HG03095 (cell line): ENCODE results near the gene USP2.

Source experiments
- ATAC-seq: cut with Tn5 transposase; IDR thresholded peaks from one replicate; pipeline ENCODE4 v1.9.1; 2021; ENCODE audit warnings: moderate library complexity; ENCODE audit not compliant: unreplicated experiment

The USP2 gene

DNA sequence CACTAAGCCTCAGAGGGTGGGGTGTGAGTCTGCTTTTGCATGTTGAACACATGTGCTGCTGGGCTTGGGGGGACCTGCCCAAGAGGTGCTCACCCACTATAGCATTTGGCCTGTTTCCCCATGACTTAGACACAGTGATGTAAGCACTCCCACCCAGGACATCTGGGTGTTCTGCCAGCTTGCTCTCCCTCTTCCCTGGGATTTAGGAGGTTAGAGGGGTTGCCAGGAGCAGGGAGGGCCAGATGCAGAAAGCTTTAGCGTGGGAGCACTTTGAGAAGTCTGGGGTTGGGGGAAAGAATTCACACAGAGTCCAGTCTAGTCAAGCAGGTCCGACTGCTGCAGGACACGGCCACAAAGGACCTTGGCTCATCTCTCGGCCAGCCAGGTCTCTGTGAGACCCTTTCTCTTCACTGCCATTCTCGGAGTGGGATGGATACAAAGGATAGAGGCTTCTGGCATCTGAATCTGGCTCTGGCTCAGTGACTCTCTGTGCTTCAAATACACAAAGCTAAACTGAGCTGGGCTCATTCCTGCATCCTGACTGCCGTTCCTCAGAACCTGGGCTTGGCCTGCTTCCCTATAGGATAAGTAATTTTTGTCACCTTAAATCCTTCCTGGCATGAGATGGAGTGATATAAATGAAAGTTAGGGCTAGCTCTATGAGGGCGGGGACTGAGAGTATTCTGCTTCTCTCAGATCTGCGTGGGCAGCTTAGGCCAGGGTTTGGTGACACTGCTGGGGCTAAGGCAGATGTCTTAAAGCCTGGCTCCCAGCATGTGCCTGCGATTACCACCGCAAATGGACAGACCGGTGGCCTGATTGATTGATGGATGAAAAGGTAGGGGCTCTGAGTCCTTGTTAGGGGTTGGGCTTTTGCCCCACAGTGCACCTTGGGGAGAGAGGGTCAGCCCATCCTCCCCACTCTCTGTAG, 14.5 kb downstream of the USP2 start:
- ATAC-seq, result no peak

- no peak for ATAC-seq
Measured at GRCh38 chr11:119365071-119365591, 16.4 kb downstream of the USP2 start.

GRCh38 chr11:119363851-119364590, 17.5 kb downstream of the USP2 start:
- ATAC-seq, result no peak

DNA sequence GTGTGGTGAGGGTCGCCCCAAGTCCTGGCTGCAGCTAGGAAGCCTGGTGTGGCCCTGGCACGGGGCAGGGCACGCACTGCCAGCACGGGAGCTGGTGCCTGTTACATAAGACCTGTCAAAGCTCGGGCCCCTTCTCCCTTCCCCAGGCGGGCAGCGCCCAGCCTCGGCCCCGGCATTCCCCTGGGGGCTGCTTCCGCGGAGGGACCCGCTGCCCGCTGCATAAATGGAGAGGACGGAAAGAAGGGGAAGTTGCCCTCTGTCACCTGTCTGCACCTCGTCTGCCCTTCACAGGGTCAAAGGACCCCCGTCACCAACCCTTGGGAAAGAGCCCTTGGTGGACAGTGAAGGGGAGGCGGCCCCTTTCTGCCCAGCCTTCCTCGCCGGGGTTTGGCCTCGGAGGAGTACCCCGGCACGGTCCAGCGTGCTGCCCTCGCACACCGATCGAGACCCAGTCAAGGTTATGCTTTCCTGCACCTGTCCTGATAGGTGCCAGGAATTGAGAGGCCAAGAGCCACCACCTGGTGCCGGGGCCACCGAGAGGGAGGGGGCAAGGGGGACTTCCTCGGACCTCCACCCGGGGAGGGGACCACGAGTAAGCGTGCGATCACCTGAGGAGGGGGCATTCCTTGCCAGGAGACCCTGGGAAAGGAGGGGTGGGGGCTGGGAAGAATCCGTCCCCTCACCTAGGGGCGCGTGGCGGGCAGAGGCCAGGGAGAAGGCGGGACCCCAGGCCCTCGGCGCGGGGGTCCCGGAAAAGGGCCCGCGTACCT, 18.2 kb downstream of the USP2 start:
- ATAC-seq, result no peak

- ATAC-seq, result no peak
Measured at GRCh38 chr11:119362741-119363080, 18.8 kb downstream of the USP2 start.

DNA sequence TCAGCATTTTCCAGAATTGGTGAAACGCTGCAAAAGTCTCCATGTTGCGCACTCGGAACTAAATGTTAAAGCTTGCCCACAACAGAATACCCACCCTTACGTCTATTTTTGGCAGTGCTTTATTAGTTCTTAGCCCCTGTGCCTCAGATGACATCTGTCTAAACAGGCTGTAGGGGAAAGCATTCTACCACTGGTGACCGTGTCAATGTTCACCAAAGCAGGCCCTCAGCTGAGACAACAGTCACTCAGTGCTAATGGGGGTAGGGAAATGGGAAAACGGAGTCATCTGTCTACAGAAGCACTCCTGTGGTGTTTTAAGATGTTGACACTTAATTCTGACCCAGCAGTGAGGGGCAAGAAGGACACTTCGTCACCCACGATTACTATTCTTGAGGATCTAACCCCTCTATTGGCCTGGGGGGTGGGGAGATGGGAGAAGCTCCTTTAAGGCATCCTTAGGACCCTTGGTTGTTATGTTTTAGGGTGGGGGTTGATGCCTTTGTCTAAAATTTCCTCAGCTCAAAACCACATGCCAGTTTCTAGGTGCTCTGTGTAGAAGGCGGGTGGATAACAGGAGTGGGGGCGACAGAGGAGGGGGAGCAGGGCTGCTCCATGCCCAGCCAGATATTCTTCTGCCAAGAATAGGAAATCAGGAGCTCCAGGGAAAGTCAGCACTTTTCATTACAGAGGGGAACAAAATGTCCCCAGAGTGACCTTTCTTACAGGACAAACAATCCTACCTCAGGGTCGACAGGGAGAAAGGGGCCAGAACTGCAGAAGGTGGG, 19.4 kb downstream of the USP2 start:
- no peak for ATAC-seq

GRCh38 chr11:119361056-119361787, 20.3 kb downstream of the USP2 start:
- ATAC-seq, result no peak

GRCh38 chr11:119359365-119360214, 21.9 kb downstream of the USP2 start:
- no peak for ATAC-seq

DNA sequence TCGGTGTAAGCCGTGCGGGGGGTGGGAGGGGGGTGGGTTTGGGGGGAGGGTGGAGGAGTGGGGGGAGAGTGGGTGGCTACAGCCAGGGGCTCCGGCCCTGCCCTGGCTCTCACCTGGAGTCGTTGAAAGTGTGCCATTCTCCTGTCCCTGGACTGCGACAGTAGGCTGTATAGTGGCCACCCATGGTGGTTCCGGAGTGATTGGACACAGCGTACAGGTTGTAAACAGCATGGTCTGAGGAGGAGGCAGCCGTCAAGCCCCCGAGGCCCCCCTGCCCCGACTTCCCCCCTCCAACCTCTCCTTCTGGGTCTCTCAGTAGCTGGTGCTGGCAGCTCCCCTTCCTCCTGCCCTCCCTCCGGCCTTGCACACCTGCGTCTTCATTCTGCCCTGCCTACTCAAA, 24.4 kb downstream of the USP2 start:
- ATAC-seq, result no peak

DNA sequence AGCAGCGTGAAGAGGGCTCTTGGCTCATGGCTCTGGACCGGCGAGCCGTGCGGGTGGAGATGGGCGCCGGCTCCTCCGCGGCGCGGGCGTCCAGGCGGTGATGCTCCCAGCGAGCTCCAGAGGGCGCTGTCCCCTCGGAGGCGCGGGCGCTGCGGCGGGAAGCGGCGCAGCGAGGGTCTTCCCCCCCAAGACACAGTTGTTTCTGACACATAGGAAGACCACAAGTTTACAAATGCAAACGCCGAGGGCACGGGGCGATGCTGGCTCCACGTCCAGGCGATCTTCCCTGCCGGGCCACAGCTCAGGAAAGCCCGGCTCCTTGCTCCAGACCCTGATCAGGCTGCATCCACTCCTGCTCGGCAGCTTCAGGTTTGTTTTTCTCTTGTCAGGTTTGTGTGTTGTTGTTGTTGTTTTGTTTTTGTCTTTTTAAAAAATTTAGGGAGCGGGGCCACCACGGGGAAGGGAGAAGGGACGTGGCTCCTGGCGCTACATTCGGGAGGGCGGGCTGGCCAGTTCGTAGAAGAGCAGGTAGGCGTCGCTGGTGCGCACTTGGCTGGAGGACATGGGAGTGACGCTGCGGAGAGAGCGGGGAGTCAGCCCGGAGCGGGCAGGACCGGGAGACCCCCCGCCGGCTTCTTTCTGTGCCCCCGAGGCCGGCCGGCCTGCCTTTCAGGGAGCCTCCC, 25.0 kb downstream of the USP2 start:
- peak; percentile 53 for ATAC-seq

DNA sequence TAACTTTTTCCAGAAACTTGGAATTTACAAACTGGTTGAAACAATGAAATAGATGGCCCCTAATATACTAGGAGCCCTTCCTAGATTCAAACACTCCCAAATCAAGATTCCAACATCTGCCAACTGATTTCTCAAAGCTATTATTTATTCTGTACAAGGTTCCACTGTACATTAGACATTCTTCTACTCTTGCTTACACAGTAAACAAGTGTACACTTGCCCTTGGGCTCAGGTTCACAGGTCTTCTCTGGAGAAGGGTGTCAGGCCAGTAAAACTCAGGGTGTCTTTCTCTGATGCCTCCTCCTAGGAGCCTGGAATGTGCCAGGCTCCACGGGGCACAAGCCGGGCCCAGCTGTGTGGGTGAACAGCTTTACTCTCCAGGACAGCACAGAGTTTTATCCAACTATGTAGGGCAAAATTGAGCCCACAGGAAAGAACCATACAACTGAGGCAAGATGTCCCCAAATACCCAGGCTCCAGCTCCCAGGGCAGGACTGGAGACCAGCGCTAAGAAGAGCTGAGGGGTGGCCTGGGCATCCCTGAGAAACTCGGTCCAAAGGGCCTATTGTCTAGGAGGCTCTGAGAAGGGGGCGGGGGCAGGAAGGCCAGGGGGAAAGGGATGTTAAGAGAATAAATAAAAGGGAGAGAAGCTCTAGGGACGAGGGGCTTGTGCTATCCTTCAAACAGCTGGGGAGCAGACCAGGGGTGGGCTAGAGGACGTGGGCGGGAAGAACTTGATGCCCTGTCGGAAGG, 26.2 kb downstream of the USP2 start:
- no peak for ATAC-seq

DNA sequence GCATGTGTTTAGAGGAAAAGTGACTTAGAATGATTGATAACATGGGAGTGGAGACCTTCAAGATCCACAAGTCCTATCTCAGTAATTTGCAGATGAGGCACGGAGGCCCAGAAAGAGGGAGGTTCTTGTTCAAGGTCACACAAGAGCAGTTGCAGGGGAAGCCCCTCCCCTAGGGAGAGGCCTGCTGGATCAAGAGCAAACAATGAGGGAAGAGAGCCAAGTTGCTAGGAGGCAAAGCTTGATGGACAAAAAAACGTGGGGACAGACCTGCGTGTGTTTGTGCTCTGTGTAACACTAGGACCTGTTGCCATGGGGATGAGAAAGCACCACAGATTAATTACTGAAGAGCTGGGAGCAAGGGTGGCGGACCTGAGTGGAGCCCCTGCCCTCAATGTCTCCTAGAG, 28.6 kb downstream of the USP2 start:
- no peak for ATAC-seq

DNA sequence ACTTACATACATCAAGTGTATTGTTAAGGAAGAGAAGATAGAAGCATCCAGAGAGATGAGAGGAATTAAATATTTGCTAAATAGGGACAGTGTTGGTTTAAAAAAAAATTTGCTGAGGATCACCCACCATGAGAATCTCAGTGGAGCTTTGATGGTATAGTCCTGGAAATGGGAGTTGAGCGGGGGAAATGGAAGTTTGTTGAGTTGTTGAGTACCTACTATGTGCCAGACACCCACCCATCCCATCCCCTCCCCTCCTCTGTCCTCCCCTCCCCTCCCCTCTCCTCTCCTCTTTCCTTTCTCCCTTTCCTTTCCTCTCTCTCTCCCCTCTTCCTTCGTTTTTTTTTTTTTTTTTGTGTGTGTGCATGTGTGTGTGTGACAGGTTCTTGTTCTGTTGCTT, 30.3 kb downstream of the USP2 start:
- no peak for ATAC-seq

GRCh38 chr11:119350302-119350701, 31.2 kb downstream of the USP2 start:
- ATAC-seq, result no peak

- no peak for ATAC-seq
Measured at GRCh38 chr11:119347940-119348605, 33.4 kb downstream of the USP2 start.

GRCh38 chr11:119347242-119347641, 34.2 kb downstream of the USP2 start:
- ATAC-seq, result no peak

GRCh38 chr11:119346605-119347004, 34.9 kb downstream of the USP2 start, which contains the start of gene MFRP:
Gene MFRP, minus strand, starts transcription at chr11:119346705. Its CDS starts 192 bp downstream, at chr11:119346513.
- no peak for ATAC-seq
